Sigmoid colon (tissue), 7 donors: ENCODE results near the gene CNTFR. TPM values are rescaled to one million over a fixed set of nuclear protein-coding genes. Genes with fewer than 3 reads are reported as not detected.

Source experiments
- DNase-seq: peaks from one replicate; pipeline ENCODE4 v3.0.0-alpha.2; 2019
- H3K27ac ChIP-seq, 4 donors: fragments of 200-600 bp; sonication (generic); one replicate each; pipeline ENCODE4 v1.5.1; 2016 to 2019; ENCODE audit warnings: mild to moderate bottlenecking in 1 of 4
- H3K27me3 ChIP-seq, 3 donors: fragments of 200-600 bp; sonication (generic); one replicate each; pipeline ENCODE4 v1.5.1; 2019; ENCODE audit warnings: mild to moderate bottlenecking in 1 of 3
- H3K36me3 ChIP-seq, 4 donors: fragments of 200-600 bp; sonication (generic); one replicate each; pipeline ENCODE4 v1.5.1; 2016 to 2019
- H3K4me1 ChIP-seq, 4 donors: fragments of 200-600 bp; sonication (generic); one replicate each; pipeline ENCODE4 v1.5.1; 2017 to 2019
- H3K4me3 ChIP-seq, 4 donors: fragments of 200-600 bp; sonication (generic); one replicate each; pipeline ENCODE4 v1.5.1; 2017 to 2019; ENCODE audit warnings: mild to moderate bottlenecking in 2 of 4, moderate library complexity in 1 of 4
- H3K9me3 ChIP-seq, 4 donors: fragments of 200-600 bp in 3 of 4; sonication (generic) in 3 of 4; one replicate each; pipeline versions ENCODE4 v1.5.1 to v1.6.1; 2013 to 2019
- CTCF ChIP-seq, 4 experiments: fragments of 450-650 bp in 3 of 4; fragments of 200-600 bp in 1 of 4; IDR thresholded peaks; one replicate each; pipeline ENCODE4 v1.5.1; 2016 to 2019; ENCODE audit warnings: antibody characterized with exemption in 4 of 4, mild to moderate bottlenecking in 3 of 4, moderate library complexity in 2 of 4
- EP300 ChIP-seq, 4 donors: sonication (generic); formaldehyde crosslinking; IDR thresholded peaks; one replicate each; pipeline ENCODE4 v1.6.1; 2017; ENCODE audit warnings: antibody characterized with exemption in 4 of 4
- POLR2A ChIP-seq, 2 donors: fragments of 450-650 bp; IDR thresholded peaks; one replicate each; pipeline ENCODE4 v1.6.1; 2016; ENCODE audit warnings: antibody characterized with exemption in 2 of 2, mild to moderate bottlenecking in 2 of 2, moderate library complexity in 2 of 2
- POLR2AphosphoS5 ChIP-seq, 4 donors: sonication (generic); formaldehyde crosslinking; IDR thresholded peaks; one replicate each; pipeline ENCODE4 v1.6.1; 2017; ENCODE audit warnings: antibody characterized with exemption in 4 of 4
- WGBS, 2 donors: extraction: QIAGEN DNeasy Blood & Tissue Kit; methylation state at CpG; one replicate each; pipeline ENCODE4 v1.1.7; 2013; 5-methylcytosine and 5-hydroxymethylcytosine counted together
- intact Hi-C: fragments of 100-400 bp; cut with DNase I; formaldehyde crosslinking; loops from one replicate; pipeline ENCODE4 v1.15.1; 2023
- polyA plus RNA-seq, 3 donors: library from polyadenylated mRNA; stranded (reverse); fragments of 200-250 nt; gene quantifications; one replicate each; pipeline ENCODE4 v1.2.3, GENCODE V29; 2013
- total RNA-seq, 4 donors: library from RNA; depleted of rRNA; stranded (reverse); fragments of >200 nt; gene quantifications; one replicate each; pipeline ENCODE4 v1.1.0, GENCODE V29; 2016
- donor health status: healthy with polysubstance abuse.
- donor health status: Bipolar disorder and iron deficiency.
- donor health status: healthy.

Gene CNTFR
- total and polyA plus RNA-seq, 7 donors = 1.6 to 12.9 (median 4.6) TPM

GRCh38 chr9:34575862-34576596, 13.5 kb downstream of the CNTFR start:
- 20 to 58% methylated on average over 21 of the region's 21 CpGs for WGBS, 2 donors
- TF ChIP-seq CTCF (IDR thresholded peaks at IDR 0.05) = no peak
- TF ChIP-seq EP300 (IDR thresholded peaks at IDR 0.05) = no peak
- TF ChIP-seq POLR2A (IDR thresholded peaks at IDR 0.05) = no peak
- no peak for TF ChIP-seq POLR2AphosphoS5 (IDR thresholded peaks at IDR 0.05)
- intact Hi-C loops = no loop called here
- Histone ChIP-seq H3K27ac (no peak overlapping the region), H3K27me3 (peaks cover 16 to 64% (median 42%) of the 10 kb centered on the region in 3 donors), H3K9me3 (no peaks in the 10 kb centered on the region), H3K4me1 (peaks cover 0 to 22% (median 15%) of the 10 kb centered on the region in 4 donors), H3K4me3 (no peak overlapping the region), H3K36me3 (no peaks in the 10 kb centered on the region)
- no peak for DNase-seq

GRCh38 chr9:34575241-34575640, 14.3 kb downstream of the CNTFR start:
- Histone ChIP-seq H3K36me3 (no peaks in the 10 kb centered on the region), H3K27ac (no peak overlapping the region), H3K27me3 (peaks cover 16 to 56% (median 35%) of the 10 kb centered on the region in 3 donors), H3K4me3 (no peak overlapping the region), H3K4me1 (peaks cover 0 to 30% (median 19%) of the 10 kb centered on the region in 4 donors), H3K9me3 (no peaks in the 10 kb centered on the region)
- WGBS, 2 donors = 44 to 57% methylated on average over 8 of the region's 8 CpGs
- TF ChIP-seq POLR2AphosphoS5 (IDR thresholded peaks at IDR 0.05) (no peak), POLR2A (IDR thresholded peaks at IDR 0.05) (no peak)
- no peak for DNase-seq
- intact Hi-C loops = no loop called here

DNA sequence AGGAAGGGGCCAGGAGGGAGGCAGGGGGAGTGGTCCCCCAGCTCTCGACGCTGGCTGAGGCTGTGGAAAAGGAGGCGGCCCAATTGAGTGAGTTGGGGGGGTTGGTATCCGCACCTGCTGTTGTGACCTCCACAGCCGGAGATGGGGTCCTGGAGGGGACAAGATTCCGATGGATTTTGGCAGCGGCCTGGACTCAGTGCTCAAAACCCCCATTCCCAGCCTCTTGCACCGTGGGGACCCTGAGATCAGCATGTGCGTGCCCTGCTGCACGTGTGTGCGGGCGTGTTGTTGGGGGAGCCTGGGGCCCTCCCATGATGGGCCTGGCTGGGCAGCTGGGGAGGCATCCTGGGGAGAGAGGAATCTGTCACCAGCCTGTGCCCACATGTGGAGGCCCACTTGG, 15.0 kb downstream of the CNTFR start:
- no peak for TF ChIP-seq POLR2A (IDR thresholded peaks at IDR 0.05)
- no peak for TF ChIP-seq CTCF (IDR thresholded peaks at IDR 0.05)
- no peak for TF ChIP-seq POLR2AphosphoS5 (IDR thresholded peaks at IDR 0.05)
- no peak for TF ChIP-seq EP300 (IDR thresholded peaks at IDR 0.05)
- 95% methylated on average over 12 of the region's 12 CpGs for WGBS, 2 donors
- H3K4me3 ChIP-seq = no peak overlapping the region
- peaks cover 16 to 49% (median 28%) of the 10 kb centered on the region in 3 donors for H3K27me3 ChIP-seq
- no peaks in the 10 kb centered on the region for H3K36me3 ChIP-seq
- intact Hi-C loops = no loop called here
- H3K27ac ChIP-seq = no peak overlapping the region
- H3K9me3 ChIP-seq = no peaks in the 10 kb centered on the region
- DNase-seq = no peak
- peaks cover 0 to 33% (median 25%) of the 10 kb centered on the region in 4 donors for H3K4me1 ChIP-seq

DNA sequence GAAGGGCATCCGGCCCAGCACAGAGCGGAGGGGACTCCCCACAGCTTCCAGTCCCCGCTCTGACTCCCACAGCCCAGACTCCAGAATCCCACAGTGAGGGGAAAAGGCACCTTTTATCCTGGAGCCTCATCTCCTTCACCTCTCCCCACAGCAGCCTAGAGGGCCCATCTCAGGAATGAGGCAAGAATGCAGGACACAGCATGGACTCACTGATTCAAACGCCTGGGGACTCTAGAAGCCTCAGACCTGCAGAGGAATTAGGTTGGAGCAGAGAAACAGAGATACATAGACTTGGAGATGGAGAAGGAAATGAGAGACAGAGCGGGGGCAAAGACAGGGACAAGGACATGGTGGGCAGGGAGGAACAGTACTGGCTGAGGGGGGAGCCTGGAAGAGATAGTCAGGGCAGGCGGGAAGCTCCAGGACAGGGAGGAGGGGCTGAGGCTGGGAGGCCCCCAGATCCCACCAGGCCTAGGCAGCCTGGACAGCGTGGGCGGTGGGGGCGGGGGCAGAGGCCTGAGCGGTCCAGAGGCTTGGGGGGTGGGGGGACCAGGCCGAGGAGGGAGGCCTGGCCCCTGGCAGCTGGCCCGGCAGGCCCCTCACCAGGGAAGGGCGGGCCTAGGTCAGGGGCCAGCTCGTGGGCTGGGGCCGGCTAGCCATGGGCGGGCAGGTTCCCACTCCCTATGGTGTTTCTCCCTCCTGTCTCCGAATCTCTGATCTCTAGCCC, 15.8 kb downstream of the CNTFR start:
- Histone ChIP-seq H3K27ac (no peak overlapping the region), H3K9me3 (no peaks in the 10 kb centered on the region), H3K36me3 (no peaks in the 10 kb centered on the region), H3K4me1 (peaks cover 0 to 29% (median 23%) of the 10 kb centered on the region in 4 donors), H3K4me3 (no peak overlapping the region), H3K27me3 (peaks cover 10 to 41% (median 20%) of the 10 kb centered on the region in 3 donors)
- TF ChIP-seq POLR2AphosphoS5 (IDR thresholded peaks at IDR 0.05) (no peak), CTCF (IDR thresholded peaks at IDR 0.05) (no peak), POLR2A (IDR thresholded peaks at IDR 0.05) (no peak), EP300 (IDR thresholded peaks at IDR 0.05) (no peak)
- no peak for DNase-seq
- 89 to 91% methylated on average over 17 of the region's 17 CpGs for WGBS, 2 donors
- intact Hi-C loops = no loop called here

- Histone ChIP-seq H3K27ac (no peak overlapping the region), H3K9me3 (no peaks in the 10 kb centered on the region), H3K36me3 (no peaks in the 10 kb centered on the region), H3K4me1 (peaks cover 0 to 22% (median 13%) of the 10 kb centered on the region in 4 donors), H3K27me3 (peaks cover 5 to 30% (median 8%) of the 10 kb centered on the region in 3 donors), H3K4me3 (no peak overlapping the region)
- TF ChIP-seq EP300 (IDR thresholded peaks at IDR 0.05) = no peak
- no peak for TF ChIP-seq CTCF (IDR thresholded peaks at IDR 0.05)
- TF ChIP-seq POLR2AphosphoS5 (IDR thresholded peaks at IDR 0.05) = no peak
- no peak for TF ChIP-seq POLR2A (IDR thresholded peaks at IDR 0.05)
- WGBS, 2 donors = 63 to 87% methylated on average over 6 of the region's 6 CpGs
- no peak for DNase-seq
- intact Hi-C loops = no loop called here
Observed at GRCh38 chr9:34572628-34573027, 16.9 kb downstream of the CNTFR start.
